ENCODE data around the gene NME3. TPM values are rescaled to one million over a fixed set of nuclear protein-coding genes. Genes with fewer than 3 reads are reported as not detected.

The NME3 gene
- 10 to 100 TPM; 39.4 to 44.1 TPM for total RNA-seq

GRCh38 chr16:1771188-1771863, at the start of gene NME3:
Gene NME3 (minus strand): TSS chr16:1771543. CDS start chr16:1771534, 9 bp downstream.
- peaks cover 15% of the 10 kb centered on the region for H3K36me3 Mint-ChIP-seq (ENCODE audit: low read depth)
- H3K4me1 Mint-ChIP-seq (ENCODE audit: low read depth) = peaks cover 7% of the 10 kb centered on the region
- H3K27ac Mint-ChIP-seq = peak within 1 kb of the TSS; percentile 91
- peak; percentile 81 for DNase-seq
- CTCF ChIA-PET = interaction anchor here (0.5 to 3.5 kb wide), 3 partner anchors 11 to 170 kb away, joined by 3 to 26 read pairs (median 3); partner anchors contain the start of genes NUBP2 and SPSB3
- intact Hi-C loops (cut with micrococcal nuclease) = loop anchor here (5.0 kb wide), 2 partner anchors 171 to 349 kb away; partner anchors contain the start of genes MSRB1 and UQCC4
- H3K4me3 Mint-ChIP-seq = peak within 1 kb of the TSS; percentile 93
- no peaks in the 10 kb centered on the region for H3K9me3 Mint-ChIP-seq
- H3K27me3 Mint-ChIP-seq (ENCODE audit: low read depth) = no peaks in the 10 kb centered on the region

GRCh38 chr16:1820946-1821290, 49.6 kb upstream of the NME3 start:
- CTCF ChIA-PET = no interaction called here
- Mint-ChIP-seq H3K36me3 (ENCODE audit: low read depth) (peaks cover 1% of the 10 kb centered on the region), H3K27ac (no peak overlapping the region), H3K4me3 (no peak overlapping the region), H3K9me3 (no peaks in the 10 kb centered on the region), H3K4me1 (ENCODE audit: low read depth) (peaks cover 20% of the 10 kb centered on the region), H3K27me3 (ENCODE audit: low read depth) (no peaks in the 10 kb centered on the region)
- no peak for DNase-seq
- intact Hi-C loops (cut with micrococcal nuclease) = no loop called here

GRCh38 chr16:1820096-1820945, 49.0 kb upstream of the NME3 start:
- no peaks in the 10 kb centered on the region for H3K9me3 Mint-ChIP-seq
- H3K4me3 Mint-ChIP-seq = no peak overlapping the region
- H3K27ac Mint-ChIP-seq = no peak overlapping the region
- peaks cover 14% of the 10 kb centered on the region for H3K4me1 Mint-ChIP-seq (ENCODE audit: low read depth)
- H3K27me3 Mint-ChIP-seq (ENCODE audit: low read depth) = no peaks in the 10 kb centered on the region
- DNase-seq = no peak
- CTCF ChIA-PET = no interaction called here
- H3K36me3 Mint-ChIP-seq (ENCODE audit: low read depth) = peaks cover 1% of the 10 kb centered on the region
- intact Hi-C loops (cut with micrococcal nuclease) = no loop called here

- intact Hi-C loops (cut with micrococcal nuclease) = no loop called here
- no peak overlapping the region for H3K4me3 Mint-ChIP-seq
- no peak for DNase-seq
- no peak overlapping the region for H3K27ac Mint-ChIP-seq
- no peaks in the 10 kb centered on the region for H3K27me3 Mint-ChIP-seq (ENCODE audit: low read depth)
- no peaks in the 10 kb centered on the region for H3K9me3 Mint-ChIP-seq
- CTCF ChIA-PET = no interaction called here
- peaks cover 8% of the 10 kb centered on the region for H3K4me1 Mint-ChIP-seq (ENCODE audit: low read depth)
- H3K36me3 Mint-ChIP-seq (ENCODE audit: low read depth) = peaks cover 1% of the 10 kb centered on the region
These were observed 48.3 kb upstream of the NME3 start for GRCh38 chr16:1819611-1820010.

GRCh38 chr16:1818873-1819525, 47.7 kb upstream of the NME3 start:
- intact Hi-C loops (cut with micrococcal nuclease) = no loop called here
- peaks cover 1% of the 10 kb centered on the region for H3K36me3 Mint-ChIP-seq (ENCODE audit: low read depth)
- H3K4me3 Mint-ChIP-seq = no peak overlapping the region
- DNase-seq = no peak
- CTCF ChIA-PET = no interaction called here
- H3K27me3 Mint-ChIP-seq (ENCODE audit: low read depth) = no peaks in the 10 kb centered on the region
- no peaks in the 10 kb centered on the region for H3K9me3 Mint-ChIP-seq
- no peak overlapping the region for H3K27ac Mint-ChIP-seq
- peaks cover 4% of the 10 kb centered on the region for H3K4me1 Mint-ChIP-seq (ENCODE audit: low read depth)

- no peak for DNase-seq
- H3K27me3 Mint-ChIP-seq (ENCODE audit: low read depth) = no peaks in the 10 kb centered on the region
- intact Hi-C loops (cut with micrococcal nuclease) = no loop called here
- peaks cover 1% of the 10 kb centered on the region for H3K36me3 Mint-ChIP-seq (ENCODE audit: low read depth)
- CTCF ChIA-PET = no interaction called here
- H3K4me3 Mint-ChIP-seq = no peak overlapping the region
- no peaks in the 10 kb centered on the region for H3K4me1 Mint-ChIP-seq (ENCODE audit: low read depth)
- H3K27ac Mint-ChIP-seq = no peak overlapping the region
- no peaks in the 10 kb centered on the region for H3K9me3 Mint-ChIP-seq
These were observed 47.0 kb upstream of the NME3 start for GRCh38 chr16:1818204-1818872.

GRCh38 chr16:1817716-1818115, 46.4 kb upstream of the NME3 start:
- H3K27ac Mint-ChIP-seq = no peak overlapping the region
- H3K4me3 Mint-ChIP-seq = no peak overlapping the region
- H3K9me3 Mint-ChIP-seq = no peaks in the 10 kb centered on the region
- intact Hi-C loops (cut with micrococcal nuclease) = no loop called here
- DNase-seq = no peak
- no peaks in the 10 kb centered on the region for H3K27me3 Mint-ChIP-seq (ENCODE audit: low read depth)
- peaks cover 1% of the 10 kb centered on the region for H3K36me3 Mint-ChIP-seq (ENCODE audit: low read depth)
- CTCF ChIA-PET = interaction anchor here (0.6 kb wide), 1 partner anchor 124 kb away, joined by 3 read pairs; no protein-coding TSS in a partner anchor
- peaks cover 5% of the 10 kb centered on the region for H3K4me1 Mint-ChIP-seq (ENCODE audit: low read depth)

GRCh38 chr16:1817276-1817589, 45.9 kb upstream of the NME3 start:
- Mint-ChIP-seq H3K36me3 (ENCODE audit: low read depth) (peaks cover 1% of the 10 kb centered on the region), H3K27me3 (ENCODE audit: low read depth) (no peaks in the 10 kb centered on the region), H3K4me1 (ENCODE audit: low read depth) (peaks cover 10% of the 10 kb centered on the region), H3K27ac (no peak overlapping the region), H3K9me3 (no peaks in the 10 kb centered on the region), H3K4me3 (no peak overlapping the region)
- intact Hi-C loops (cut with micrococcal nuclease) = no loop called here
- DNase-seq = no peak
- CTCF ChIA-PET = interaction anchor here (0.6 kb wide), 1 partner anchor 124 kb away, joined by 3 read pairs; no protein-coding TSS in a partner anchor

- CTCF ChIA-PET = no interaction called here
- peaks cover 10% of the 10 kb centered on the region for H3K4me1 Mint-ChIP-seq (ENCODE audit: low read depth)
- intact Hi-C loops (cut with micrococcal nuclease) = no loop called here
These were observed 45.3 kb upstream of the NME3 start for GRCh38 chr16:1816396-1817275.

GRCh38 chr16:1815461-1815860, 44.1 kb upstream of the NME3 start:
- intact Hi-C loops (cut with micrococcal nuclease) = no loop called here
- H3K36me3 Mint-ChIP-seq (ENCODE audit: low read depth) = peaks cover 1% of the 10 kb centered on the region
- CTCF ChIA-PET = no interaction called here
- no peak for DNase-seq
- no peak overlapping the region for H3K27ac Mint-ChIP-seq
- no peak overlapping the region for H3K4me3 Mint-ChIP-seq
- H3K27me3 Mint-ChIP-seq (ENCODE audit: low read depth) = no peaks in the 10 kb centered on the region
- no peaks in the 10 kb centered on the region for H3K9me3 Mint-ChIP-seq
- peaks cover 10% of the 10 kb centered on the region for H3K4me1 Mint-ChIP-seq (ENCODE audit: low read depth)

More at GRCh38 chr16:1816396-1817275, 45.3 kb upstream of the NME3 start:
- H3K9me3 Mint-ChIP-seq = no peaks in the 10 kb centered on the region
- peaks cover 1% of the 10 kb centered on the region for H3K36me3 Mint-ChIP-seq (ENCODE audit: low read depth)
- H3K27ac Mint-ChIP-seq = no peak overlapping the region
- no peak overlapping the region for H3K4me3 Mint-ChIP-seq
- H3K27me3 Mint-ChIP-seq (ENCODE audit: low read depth) = no peaks in the 10 kb centered on the region
- no peak for DNase-seq

- H3K9me3 Mint-ChIP-seq = no peaks in the 10 kb centered on the region
- H3K4me3 Mint-ChIP-seq = no peak overlapping the region
- H3K27me3 Mint-ChIP-seq (ENCODE audit: low read depth) = no peaks in the 10 kb centered on the region
- H3K36me3 Mint-ChIP-seq (ENCODE audit: low read depth) = no peaks in the 10 kb centered on the region
- H3K27ac Mint-ChIP-seq = no peak overlapping the region
- peak; percentile 80 for DNase-seq
- CTCF ChIA-PET = interaction anchor here (1.9 to 3.4 kb wide), 3 partner anchors 30 to 116 kb away, joined by 4 to 14 read pairs (median 7); partner anchors contain the start of genes MAPK8IP3, NUBP2 and SPSB3
- peaks cover 10% of the 10 kb centered on the region for H3K4me1 Mint-ChIP-seq (ENCODE audit: low read depth)
- intact Hi-C loops (cut with micrococcal nuclease) = loop anchor here (1.0 to 2.0 kb wide), 2 partner anchors 52 to 117 kb away; no protein-coding TSS in a partner anchor
These were observed 41.4 kb upstream of the NME3 start for GRCh38 chr16:1812732-1813163.

Data from activated naive CD4-positive, alpha-beta T cell treated with anti-CD3 and anti-CD28 coated beads for 36 hours (primary cell).